Measurements from ENCODE around the gene AOC1.
"Not testable (repeated sequence)": the region's sequence is repeated elsewhere in the genome, so short reads cannot be mapped to it uniquely, and the experiment has no call there.

The AOC1 gene

GRCh38 chr7:150898475-150899011, 46.2 kb downstream of the AOC1 start:
- no peak for DNase-seq

GRCh38 chr7:150900675-150901074, 48.4 kb downstream of the AOC1 start:
- DNase-seq: no peak

GRCh38 chr7:150901160-150902035, 49.1 kb downstream of the AOC1 start:
- DNase-seq: no peak

- DNase-seq: no peak
Observed at GRCh38 chr7:150902078-150903033, 50.0 kb downstream of the AOC1 start.

GRCh38 chr7:150903606-150904005, 51.3 kb downstream of the AOC1 start:
- DNase-seq: peak; percentile 15

- no peak for DNase-seq
Observed at GRCh38 chr7:150904011-150904909, 51.9 kb downstream of the AOC1 start.

GRCh38 chr7:150908173-150908572, 55.9 kb downstream of the AOC1 start:
- no peak for DNase-seq

GRCh38 chr7:150909200-150909995, 57.1 kb downstream of the AOC1 start:
- peak; percentile 22 for DNase-seq

- not testable (repeated sequence) for DNase-seq
Observed at GRCh38 chr7:150910305-150910995, 58.1 kb downstream of the AOC1 start.

- DNase-seq: no peak
Observed at GRCh38 chr7:150910996-150911422, 58.7 kb downstream of the AOC1 start.

All from GF-D8 (cell line).